ENCODE measurements around the gene MYZAP. TPM values are rescaled to one million over a fixed set of nuclear protein-coding genes. Genes with fewer than 3 reads are reported as not detected.

Gene MYZAP
- total and polyA plus RNA-seq, 2 of the 13 experiments (the other 11 are each of a cell fraction or from before 2014, with no cell fraction given), result not detected

GRCh38 chr15:57706405-57707209 lies 114.9 kb downstream of the MYZAP start, which contains the start of gene POLR2M (continued):
- TF ChIP-seq SOX6 (IDR thresholded peaks at IDR 0.05) (no peak), SOX6 (CRISPR knock-in tag; IDR thresholded peaks at IDR 0.05) (peak; percentile 23; the same call in 1 of the 2 replicates), ZNF616 (CRISPR knock-in tag; IDR thresholded peaks at IDR 0.05; ENCODE audit: low read depth) (no peak), MAZ (IDR thresholded peaks at IDR 0.05; ENCODE audit: borderline replicate concordance, low read depth, low read length) (peak; percentile 75; the same call in 1 of the 2 replicates), MAZ (CRISPR knock-in tag; IDR thresholded peaks at IDR 0.05; ENCODE audit: low read depth) (peak; percentile 52; the same call in 1 of the 2 replicates), PREB (CRISPR knock-in tag; IDR thresholded peaks at IDR 0.05) (no peak), ZNF121 (CRISPR knock-in tag; IDR thresholded peaks at IDR 0.05) (no peak), RXRA (CRISPR knock-in tag; IDR thresholded peaks at IDR 0.05) (peak; percentile 72), ZEB1 (IDR thresholded peaks at IDR 0.05; ENCODE audit: insufficient replicate concordance, low read depth) (no peak), TGIF2 (CRISPR knock-in tag; IDR thresholded peaks at IDR 0.05) (no peak), SP2 (CRISPR knock-in tag; IDR thresholded peaks at IDR 0.05) (peak; percentile 53; the same call in 1 of the 2 replicates), REXO4 (CRISPR knock-in tag; IDR thresholded peaks at IDR 0.05; ENCODE audit: borderline replicate concordance) (peak; percentile 52; the same call in 1 of the 2 replicates), AGO1 (IDR thresholded peaks at IDR 0.05; ENCODE audit: low read depth, low read length, poor library complexity, severe bottlenecking) (peak; percentile 56), ZNF562 (CRISPR knock-in tag; IDR thresholded peaks at IDR 0.05; ENCODE audit: borderline replicate concordance) (no peak), RARA (CRISPR knock-in tag; IDR thresholded peaks at IDR 0.05) (peak; percentile 26; the same call in 1 of the 2 replicates), ZFP62 (CRISPR knock-in tag; IDR thresholded peaks at IDR 0.05) (no peak), HOXD1 (CRISPR knock-in tag; IDR thresholded peaks at IDR 0.05) (no peak), SMYD3 (CRISPR knock-in tag; IDR thresholded peaks at IDR 0.05) (peak; percentile 79; the same call in 1 of the 2 replicates), RFX5 (IDR thresholded peaks at IDR 0.05; ENCODE audit: low read depth, low read length) (no peak), SRSF9 (IDR thresholded peaks at IDR 0.05; ENCODE audit: borderline replicate concordance, insufficient read depth, low read depth, low read length, poor library complexity, severe bottlenecking) (no peak), MXD3 (CRISPR knock-in tag; IDR thresholded peaks at IDR 0.05) (0 out of 2 replicates have a peak, but pooled peaks have one; percentile 57), CBX1 (IDR thresholded peaks at IDR 0.05; ENCODE audit: low read depth) (no peak), STAG1 (CRISPR knock-in tag; IDR thresholded peaks at IDR 0.05) (no peak), ZNF605 (CRISPR knock-in tag; IDR thresholded peaks at IDR 0.05) (peak; percentile 78; the same call in 1 of the 2 replicates), ZKSCAN1 (IDR thresholded peaks at IDR 0.05; ENCODE audit: low read length) (peak; percentile 60; the same call in 1 of the 2 replicates), PAF1 (CRISPR knock-in tag; IDR thresholded peaks at IDR 0.05) (no peak), NFE2 (CRISPR knock-in tag; IDR thresholded peaks at IDR 0.05) (no peak), GPN1 (CRISPR knock-in tag; IDR thresholded peaks at IDR 0.05; ENCODE audit: borderline replicate concordance) (no peak)
- TF ChIP-seq, protein P1, sequence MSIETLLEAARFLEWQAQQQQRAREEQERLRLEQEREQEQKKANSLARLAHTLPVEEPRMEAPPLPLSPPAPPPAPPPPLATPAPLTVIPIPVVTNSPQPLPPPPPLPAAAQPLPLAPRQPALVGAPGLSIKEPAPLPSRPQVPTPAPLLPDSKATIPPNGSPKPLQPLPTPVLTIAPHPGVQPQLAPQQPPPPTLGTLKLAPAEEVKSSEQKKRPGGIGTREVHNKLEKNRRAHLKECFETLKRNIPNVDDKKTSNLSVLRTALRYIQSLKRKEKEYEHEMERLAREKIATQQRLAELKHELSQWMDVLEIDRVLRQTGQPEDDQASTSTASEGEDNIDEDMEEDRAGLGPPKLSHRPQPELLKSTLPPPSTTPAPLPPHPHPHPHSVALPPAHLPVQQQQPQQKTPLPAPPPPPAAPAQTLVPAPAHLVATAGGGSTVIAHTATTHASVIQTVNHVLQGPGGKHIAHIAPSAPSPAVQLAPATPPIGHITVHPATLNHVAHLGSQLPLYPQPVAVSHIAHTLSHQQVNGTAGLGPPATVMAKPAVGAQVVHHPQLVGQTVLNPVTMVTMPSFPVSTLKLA (IDR thresholded peaks at IDR 0.05), result no peak
- TF ChIP-seq, protein P2, sequence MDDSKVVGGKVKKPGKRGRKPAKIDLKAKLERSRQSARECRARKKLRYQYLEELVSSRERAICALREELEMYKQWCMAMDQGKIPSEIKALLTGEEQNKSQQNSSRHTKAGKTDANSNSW (CRISPR knock-in tag; IDR thresholded peaks at IDR 0.05; ENCODE audit: borderline replicate concordance), result 0 out of 2 replicates have a peak, but pooled peaks have one; percentile 64
